ENCODE results near the gene ABHD18. TPM values are rescaled to one million over a fixed set of nuclear protein-coding genes. Genes with fewer than 3 reads are reported as not detected.

The ABHD18 gene
- total RNA-seq = 5.1 and 5.7 TPM in 2 replicates

DNA sequence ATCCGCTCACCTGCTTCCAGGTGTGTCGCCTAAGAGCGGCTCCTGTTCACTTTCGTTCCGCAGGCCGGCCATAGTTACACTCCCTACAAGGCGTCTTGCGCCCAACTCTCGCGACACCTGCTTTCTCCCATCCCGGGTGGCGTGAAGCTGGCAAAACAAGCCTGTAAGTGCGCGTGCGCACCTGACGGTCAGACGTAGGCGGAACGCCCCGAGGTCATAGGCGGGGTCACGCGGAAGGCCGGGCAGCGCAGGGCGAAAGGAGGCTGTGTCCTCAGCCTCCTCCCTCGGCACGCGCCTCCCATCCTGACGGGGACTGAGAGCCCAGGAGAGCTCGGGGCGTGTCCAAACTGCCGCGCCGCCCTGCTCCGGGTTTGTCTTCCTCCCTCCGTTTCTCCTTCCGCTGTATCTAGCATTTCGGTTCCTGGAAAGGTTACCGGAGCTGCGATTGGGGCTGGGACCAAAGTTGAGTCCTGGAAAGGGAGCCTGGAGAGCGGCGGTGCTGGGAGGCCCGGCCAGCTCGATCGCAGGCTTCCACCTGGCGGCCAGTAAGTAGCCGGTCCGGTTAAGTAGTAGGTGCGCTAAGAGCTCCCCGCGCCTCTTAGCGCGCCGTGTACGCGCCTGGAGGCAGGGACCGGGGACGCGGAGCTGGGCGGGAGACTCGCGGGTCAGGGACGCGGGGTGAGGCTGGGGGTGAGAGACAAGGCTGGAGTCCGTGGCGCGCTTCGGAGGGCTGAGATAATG is at the start of gene ABHD18, which contains the start of gene MFSD8:
Gene ABHD18, plus strand, starts transcription at position 345 of the 741 bp plus-strand sequence. CDS start 17,550 bp downstream, outside the sequence.
Gene MFSD8, minus strand, starts transcription at position 112 of the 741 bp plus-strand sequence. Its CDS starts 40 bp downstream, at position 72.

DNA sequence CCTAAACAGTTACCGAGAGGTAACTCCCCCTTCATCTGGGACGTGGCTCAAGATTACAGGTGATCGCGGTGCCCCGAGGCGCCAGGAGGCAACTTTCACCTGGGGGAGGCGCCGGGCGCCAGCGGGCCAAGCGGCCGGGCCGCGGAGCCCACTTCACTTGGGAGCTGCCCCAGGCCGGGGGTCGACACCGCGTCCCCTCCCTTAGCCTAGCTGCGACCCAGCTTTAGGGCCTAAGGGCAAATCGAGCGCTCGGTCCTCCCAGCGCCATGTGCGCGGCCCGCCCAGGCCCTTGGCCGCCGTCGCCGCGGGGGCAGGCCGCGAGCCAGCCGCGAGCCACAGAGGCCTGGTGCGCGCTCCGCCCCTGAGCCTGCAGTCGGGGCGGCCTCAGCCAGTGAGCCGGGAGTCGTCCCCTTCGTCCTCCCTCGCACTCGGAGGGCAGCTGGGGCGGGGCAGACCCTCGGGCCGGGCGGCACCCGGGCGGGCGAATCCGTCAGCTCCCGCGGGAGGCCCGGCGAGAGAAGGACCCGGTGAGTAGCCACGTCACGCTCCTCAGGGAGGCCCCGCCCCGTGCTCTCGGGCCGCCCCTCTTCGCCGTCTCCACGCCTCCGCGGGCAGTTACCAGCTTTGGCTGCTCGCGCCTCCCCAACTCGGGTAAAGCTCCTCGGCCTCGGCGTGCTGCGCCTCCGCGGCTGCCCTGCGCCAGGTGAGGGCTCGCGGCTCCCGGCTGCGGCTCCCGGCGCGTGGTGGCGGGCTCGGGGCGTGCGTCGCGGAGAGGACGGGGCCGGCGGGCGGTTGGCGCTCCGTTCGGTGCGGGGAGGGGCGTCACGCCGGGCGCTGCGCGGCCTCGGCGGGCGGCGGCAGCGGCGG is 95.7 kb downstream of the ABHD18 start, which contains the start of gene LARP1B:
Gene LARP1B, plus strand, starts transcription at position 614 of the 867 bp plus-strand sequence. CDS start 13,640 bp downstream, outside the sequence.

Other genes starting within 250 kb of the ABHD18 start
- not detected in 2 replicates for gene SLC25A31, start 235.0 kb upstream of the ABHD18 start, total RNA-seq
- gene HSPA4L, start 183.1 kb upstream of the ABHD18 start, total RNA-seq = 4.3 and 6.7 TPM in 2 replicates
- gene PLK4, start 84.5 kb upstream of the ABHD18 start, total RNA-seq = 6.8 and 18.1 TPM in 2 replicates
- 12.1 and 13.8 TPM in 2 replicates for gene MFSD8, start 233 bp upstream of the ABHD18 start, total RNA-seq
- gene LARP1B, start 95.9 kb downstream of the ABHD18 start, total RNA-seq = 15.0 and 22.8 TPM in 2 replicates

Data from endothelial cell of coronary artery (primary cell).